Measurements from ENCODE around the gene LCN9. TPM values are rescaled to one million over a fixed set of nuclear protein-coding genes. Genes with fewer than 3 reads are reported as not detected.

Gene LCN9
- total and polyA plus RNA-seq, 2 experiments from 2014 or later = not detected

GRCh38 chr9:135644631-135645218 is 18.4 kb upstream of the LCN9 start (continued):
- TF ChIP-seq, protein P1, sequence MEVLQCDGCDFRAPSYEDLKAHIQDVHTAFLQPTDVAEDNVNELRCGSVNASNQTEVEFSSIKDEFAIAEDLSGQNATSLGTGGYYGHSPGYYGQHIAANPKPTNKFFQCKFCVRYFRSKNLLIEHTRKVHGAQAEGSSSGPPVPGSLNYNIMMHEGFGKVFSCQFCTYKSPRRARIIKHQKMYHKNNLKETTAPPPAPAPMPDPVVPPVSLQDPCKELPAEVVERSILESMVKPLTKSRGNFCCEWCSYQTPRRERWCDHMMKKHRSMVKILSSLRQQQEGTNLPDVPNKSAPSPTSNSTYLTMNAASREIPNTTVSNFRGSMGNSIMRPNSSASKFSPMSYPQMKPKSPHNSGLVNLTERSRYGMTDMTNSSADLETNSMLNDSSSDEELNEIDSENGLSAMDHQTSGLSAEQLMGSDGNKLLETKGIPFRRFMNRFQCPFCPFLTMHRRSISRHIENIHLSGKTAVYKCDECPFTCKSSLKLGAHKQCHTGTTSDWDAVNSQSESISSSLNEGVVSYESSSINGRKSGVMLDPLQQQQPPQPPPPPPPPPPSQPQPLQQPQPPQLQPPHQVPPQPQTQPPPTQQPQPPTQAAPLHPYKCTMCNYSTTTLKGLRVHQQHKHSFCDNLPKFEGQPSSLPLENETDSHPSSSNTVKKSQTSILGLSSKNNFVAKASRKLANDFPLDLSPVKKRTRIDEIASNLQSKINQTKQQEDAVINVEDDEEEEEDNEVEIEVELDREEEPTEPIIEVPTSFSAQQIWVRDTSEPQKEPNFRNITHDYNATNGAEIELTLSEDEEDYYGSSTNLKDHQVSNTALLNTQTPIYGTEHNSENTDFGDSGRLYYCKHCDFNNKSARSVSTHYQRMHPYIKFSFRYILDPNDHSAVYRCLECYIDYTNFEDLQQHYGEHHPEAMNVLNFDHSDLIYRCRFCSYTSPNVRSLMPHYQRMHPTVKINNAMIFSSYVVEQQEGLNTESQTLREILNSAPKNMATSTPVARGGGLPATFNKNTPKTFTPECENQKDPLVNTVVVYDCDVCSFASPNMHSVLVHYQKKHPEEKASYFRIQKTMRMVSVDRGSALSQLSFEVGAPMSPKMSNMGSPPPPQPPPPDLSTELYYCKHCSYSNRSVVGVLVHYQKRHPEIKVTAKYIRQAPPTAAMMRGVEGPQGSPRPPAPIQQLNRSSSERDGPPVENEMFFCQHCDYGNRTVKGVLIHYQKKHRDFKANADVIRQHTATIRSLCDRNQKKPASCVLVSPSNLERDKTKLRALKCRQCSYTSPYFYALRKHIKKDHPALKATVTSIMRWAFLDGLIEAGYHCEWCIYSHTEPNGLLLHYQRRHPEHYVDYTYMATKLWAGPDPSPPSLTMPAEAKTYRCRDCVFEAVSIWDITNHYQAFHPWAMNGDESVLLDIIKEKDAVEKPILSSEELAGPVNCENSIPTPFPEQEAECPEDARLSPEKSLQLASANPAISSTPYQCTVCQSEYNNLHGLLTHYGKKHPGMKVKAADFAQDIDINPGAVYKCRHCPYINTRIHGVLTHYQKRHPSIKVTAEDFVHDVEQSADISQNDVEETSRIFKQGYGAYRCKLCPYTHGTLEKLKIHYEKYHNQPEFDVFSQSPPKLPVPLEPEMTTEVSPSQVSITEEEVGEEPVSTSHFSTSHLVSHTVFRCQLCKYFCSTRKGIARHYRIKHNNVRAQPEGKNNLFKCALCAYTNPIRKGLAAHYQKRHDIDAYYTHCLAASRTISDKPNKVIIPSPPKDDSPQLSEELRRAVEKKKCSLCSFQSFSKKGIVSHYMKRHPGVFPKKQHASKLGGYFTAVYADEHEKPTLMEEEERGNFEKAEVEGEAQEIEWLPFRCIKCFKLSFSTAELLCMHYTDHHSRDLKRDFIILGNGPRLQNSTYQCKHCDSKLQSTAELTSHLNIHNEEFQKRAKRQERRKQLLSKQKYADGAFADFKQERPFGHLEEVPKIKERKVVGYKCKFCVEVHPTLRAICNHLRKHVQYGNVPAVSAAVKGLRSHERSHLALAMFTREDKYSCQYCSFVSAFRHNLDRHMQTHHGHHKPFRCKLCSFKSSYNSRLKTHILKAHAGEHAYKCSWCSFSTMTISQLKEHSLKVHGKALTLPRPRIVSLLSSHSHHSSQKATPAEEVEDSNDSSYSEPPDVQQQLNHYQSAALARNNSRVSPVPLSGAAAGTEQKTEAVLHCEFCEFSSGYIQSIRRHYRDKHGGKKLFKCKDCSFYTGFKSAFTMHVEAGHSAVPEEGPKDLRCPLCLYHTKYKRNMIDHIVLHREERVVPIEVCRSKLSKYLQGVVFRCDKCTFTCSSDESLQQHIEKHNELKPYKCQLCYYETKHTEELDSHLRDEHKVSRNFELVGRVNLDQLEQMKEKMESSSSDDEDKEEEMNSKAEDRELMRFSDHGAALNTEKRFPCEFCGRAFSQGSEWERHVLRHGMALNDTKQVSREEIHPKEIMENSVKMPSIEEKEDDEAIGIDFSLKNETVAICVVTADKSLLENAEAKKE (CRISPR knock-in tag; IDR thresholded peaks at IDR 0.05) = no peak

GRCh38 chr9:135647884-135648283 is 15.2 kb upstream of the LCN9 start:
- Histone ChIP-seq H3K79me2 (replicated peaks; ENCODE audit: insufficient read depth) (no peaks in the 10 kb centered on the region), H3K36me3 (ENCODE audit: insufficient read depth) (peaks cover 13% of the 10 kb centered on the region), H4K20me1 (replicated peaks; ENCODE audit: insufficient read depth) (no peaks in the 10 kb centered on the region), H3K9me2 (ENCODE audit: insufficient read depth) (no peaks in the 10 kb centered on the region), H3K4me3 (no peak overlapping the region), H3K4me1 (ENCODE audit: insufficient read depth) (no peaks in the 10 kb centered on the region), H3F3A (replicated peaks; ENCODE audit: low read depth) (no peaks in the 10 kb centered on the region), H3K27ac (ENCODE audit: low read depth) (no peak overlapping the region), H3K4me2 (no peak overlapping the region), H2AFZ (no peak overlapping the region), H3K27me3 (ENCODE audit: insufficient read depth) (no peaks in the 10 kb centered on the region)
- Mint-ChIP-seq H3K4me1 (peaks cover 3% of the 10 kb centered on the region; the same call in 1 of the 3 replicates), H3K27ac (no peak overlapping the region), H3K36me3 (ENCODE audit: low read depth) (peaks cover 77% of the 10 kb centered on the region), H3K9me3 (peaks cover 98% of the 10 kb centered on the region), H3K27me3 (ENCODE audit: insufficient read depth, low read depth, poor library complexity) (peaks cover 16% of the 10 kb centered on the region), H3K4me3 (no peak overlapping the region)
- ATAC-seq (no peak), DNase-seq (ENCODE audit: low spot score) (peak; percentile 32)
- no peak for TF ChIP-seq JUNB (IDR thresholded peaks at IDR 0.05; ENCODE audit: unreplicated experiment)
- TF ChIP-seq ZNF331 (CRISPR knock-in tag; IDR thresholded peaks at IDR 0.05; ENCODE audit: low read depth) = peak; percentile 25; the same call in 1 of the 2 replicates
